ENCODE measurements around the gene TMEM52. TPM values are rescaled to one million over a fixed set of nuclear protein-coding genes. Genes with fewer than 3 reads are reported as not detected.

Gene TMEM52
- total RNA-seq, 1 experiment from 2014 or later: 6.4 TPM

DNA sequence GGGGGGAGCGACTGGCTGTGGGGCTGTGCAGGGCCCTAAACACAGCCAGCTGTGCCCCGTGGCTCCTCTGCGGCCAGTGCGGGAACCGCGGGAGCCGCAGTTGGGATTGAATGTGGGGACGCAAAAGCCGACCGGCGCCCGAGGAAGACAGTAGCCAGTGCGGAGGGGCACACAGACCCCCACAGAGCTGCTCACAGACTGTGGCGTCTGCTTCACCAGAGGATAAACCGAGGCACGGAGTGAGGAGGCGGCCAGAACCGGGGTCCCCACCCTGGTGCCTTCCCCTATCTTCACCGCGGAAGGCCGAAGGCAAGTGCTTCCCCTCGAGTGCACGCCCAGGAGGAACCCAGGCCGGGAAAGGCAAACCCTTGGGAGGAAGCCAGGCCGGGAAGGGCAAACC, 8.7 kb upstream of the TMEM52 start:
- Histone ChIP-seq H3K9me3 (no peaks in the 10 kb centered on the region), H3K4me1 (peaks cover 9% of the 10 kb centered on the region; the same call in 1 of the 2 replicates), H3K36me3 (ENCODE audit: control insufficient read depth, insufficient read depth, low read length) (no peaks in the 10 kb centered on the region), H3K4me3 (ENCODE audit: low read depth, low read length) (no peak overlapping the region), H3K27me3 (replicated peaks; ENCODE audit: control insufficient read depth, insufficient read depth, low read length) (no peaks in the 10 kb centered on the region)
- ChIA-PET POLR2A (no interaction called here), CTCF (no interaction called here)
- Mint-ChIP-seq H3K27me3 (ENCODE audit: insufficient read depth, unreplicated experiment) (no peaks in the 10 kb centered on the region), H3K27ac (ENCODE audit: unreplicated experiment) (no peak overlapping the region), H3K36me3 (ENCODE audit: insufficient read depth, unreplicated experiment) (no peaks in the 10 kb centered on the region), H3K4me3 (ENCODE audit: unreplicated experiment) (no peak overlapping the region), H3K9me3 (ENCODE audit: unreplicated experiment) (no peaks in the 10 kb centered on the region), H3K4me1 (ENCODE audit: low read depth, unreplicated experiment) (no peaks in the 10 kb centered on the region)
- no peak for DNase-seq
- intact Hi-C loops (cut with micrococcal nuclease; ENCODE audit: unreplicated experiment): no loop called here
- TF ChIP-seq, protein P1, sequence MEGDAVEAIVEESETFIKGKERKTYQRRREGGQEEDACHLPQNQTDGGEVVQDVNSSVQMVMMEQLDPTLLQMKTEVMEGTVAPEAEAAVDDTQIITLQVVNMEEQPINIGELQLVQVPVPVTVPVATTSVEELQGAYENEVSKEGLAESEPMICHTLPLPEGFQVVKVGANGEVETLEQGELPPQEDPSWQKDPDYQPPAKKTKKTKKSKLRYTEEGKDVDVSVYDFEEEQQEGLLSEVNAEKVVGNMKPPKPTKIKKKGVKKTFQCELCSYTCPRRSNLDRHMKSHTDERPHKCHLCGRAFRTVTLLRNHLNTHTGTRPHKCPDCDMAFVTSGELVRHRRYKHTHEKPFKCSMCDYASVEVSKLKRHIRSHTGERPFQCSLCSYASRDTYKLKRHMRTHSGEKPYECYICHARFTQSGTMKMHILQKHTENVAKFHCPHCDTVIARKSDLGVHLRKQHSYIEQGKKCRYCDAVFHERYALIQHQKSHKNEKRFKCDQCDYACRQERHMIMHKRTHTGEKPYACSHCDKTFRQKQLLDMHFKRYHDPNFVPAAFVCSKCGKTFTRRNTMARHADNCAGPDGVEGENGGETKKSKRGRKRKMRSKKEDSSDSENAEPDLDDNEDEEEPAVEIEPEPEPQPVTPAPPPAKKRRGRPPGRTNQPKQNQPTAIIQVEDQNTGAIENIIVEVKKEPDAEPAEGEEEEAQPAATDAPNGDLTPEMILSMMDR (IDR thresholded peaks at IDR 0.05; ENCODE audit: insufficient read depth in 1 of 2, low read depth in 1 of 2, low read length in 1 of 2, severe bottlenecking in 1 of 2, unreplicated experiment in 1 of 2): no peak
- no TSS peak for BruUV-seq (replicated peaks)

DNA sequence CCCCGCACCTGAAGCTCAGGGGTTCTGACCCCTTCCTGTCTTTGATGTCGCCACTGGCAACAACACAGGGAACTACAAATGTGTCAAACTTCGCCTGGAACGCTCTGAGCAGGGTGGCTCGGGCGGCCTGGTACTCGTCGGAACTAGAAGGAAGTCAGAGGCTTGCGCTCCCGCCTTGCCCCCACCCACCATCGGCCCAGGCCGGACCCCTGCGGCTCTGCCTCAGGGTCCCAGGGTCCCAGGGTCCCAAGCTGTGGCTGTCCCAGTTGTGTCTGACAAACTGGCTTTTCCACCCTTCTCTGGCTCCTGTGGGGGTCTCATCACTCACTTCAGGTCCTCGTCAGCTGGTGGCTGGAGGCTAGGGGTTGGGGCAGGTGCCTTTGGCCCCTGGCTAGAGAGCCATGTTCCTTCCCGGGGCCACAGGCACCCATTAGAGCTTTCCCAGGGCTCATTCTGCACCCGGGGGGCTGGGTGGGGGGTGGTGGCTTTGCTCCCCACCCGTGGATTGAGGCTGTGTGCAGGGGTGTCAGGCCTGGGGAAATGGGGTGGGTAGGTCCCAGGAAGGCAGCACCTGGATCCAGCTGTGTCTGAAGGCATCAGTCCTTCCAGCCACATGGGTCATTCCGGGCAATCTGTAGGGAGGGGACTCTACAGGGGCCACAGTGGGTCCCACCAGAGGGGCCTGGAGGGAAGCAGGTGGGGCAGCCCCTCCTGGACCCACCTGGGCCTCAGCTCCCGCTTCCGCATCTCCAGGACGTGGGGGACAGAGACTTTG, 8.0 kb upstream of the TMEM52 start:
- H3K9me3 Mint-ChIP-seq (ENCODE audit: unreplicated experiment): no peaks in the 10 kb centered on the region
- no peak overlapping the region for H3K27ac Mint-ChIP-seq (ENCODE audit: unreplicated experiment)
- no TSS peak for BruUV-seq (replicated peaks)
- TF ChIP-seq, protein P1 (IDR thresholded peaks at IDR 0.05; ENCODE audit: insufficient read depth in 1 of 2, low read depth in 1 of 2, low read length in 1 of 2, severe bottlenecking in 1 of 2, unreplicated experiment in 1 of 2): no peak
- no peak overlapping the region for H3K4me3 ChIP-seq (ENCODE audit: low read depth, low read length)
- POLR2A ChIA-PET: no interaction called here
- no peaks in the 10 kb centered on the region for H3K36me3 ChIP-seq (ENCODE audit: control insufficient read depth, insufficient read depth, low read length)
- H3K27me3 ChIP-seq (replicated peaks; ENCODE audit: control insufficient read depth, insufficient read depth, low read length): no peaks in the 10 kb centered on the region
- H3K4me1 Mint-ChIP-seq (ENCODE audit: low read depth, unreplicated experiment): no peaks in the 10 kb centered on the region
- no peak for DNase-seq
- H3K9me3 ChIP-seq: no peaks in the 10 kb centered on the region
- H3K4me3 Mint-ChIP-seq (ENCODE audit: unreplicated experiment): no peak overlapping the region
- H3K36me3 Mint-ChIP-seq (ENCODE audit: insufficient read depth, unreplicated experiment): no peaks in the 10 kb centered on the region
- H3K4me1 ChIP-seq: peaks cover 10% of the 10 kb centered on the region; the same call in 1 of the 2 replicates
- no peaks in the 10 kb centered on the region for H3K27me3 Mint-ChIP-seq (ENCODE audit: insufficient read depth, unreplicated experiment)
- CTCF ChIA-PET: no interaction called here
- intact Hi-C loops (cut with micrococcal nuclease; ENCODE audit: unreplicated experiment): no loop called here

DNA sequence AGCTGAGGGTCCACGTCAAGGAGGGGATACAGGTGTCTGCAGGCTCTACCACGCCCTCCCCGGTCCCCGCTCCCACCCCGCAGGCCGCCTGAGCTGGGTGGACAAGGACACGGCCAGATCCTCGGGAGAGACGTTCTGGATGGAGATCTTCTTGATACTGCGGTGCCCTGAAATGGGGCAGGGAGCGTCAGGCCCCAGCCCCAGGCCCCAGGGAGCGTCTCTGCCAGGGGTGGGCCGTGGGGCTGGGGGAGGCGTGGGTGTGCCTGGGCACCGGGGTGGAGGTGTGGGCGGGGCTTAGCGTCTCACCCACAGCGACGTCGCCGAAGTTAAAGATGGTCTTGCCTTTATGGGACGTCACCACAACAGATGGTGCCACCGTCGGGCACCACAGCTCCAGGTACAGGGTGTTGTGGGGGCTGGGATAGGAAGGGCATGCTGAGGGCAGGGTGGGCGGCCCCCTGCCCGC, 7.3 kb upstream of the TMEM52 start:
- H3K9me3 Mint-ChIP-seq (ENCODE audit: unreplicated experiment): no peaks in the 10 kb centered on the region
- Histone ChIP-seq H3K27me3 (replicated peaks; ENCODE audit: control insufficient read depth, insufficient read depth, low read length) (no peaks in the 10 kb centered on the region), H3K4me3 (ENCODE audit: low read depth, low read length) (no peak overlapping the region), H3K36me3 (ENCODE audit: control insufficient read depth, insufficient read depth, low read length) (no peaks in the 10 kb centered on the region), H3K9me3 (no peaks in the 10 kb centered on the region), H3K4me1 (peaks cover 10% of the 10 kb centered on the region; the same call in 1 of the 2 replicates)
- CTCF ChIA-PET: no interaction called here
- DNase-seq: no peak
- H3K36me3 Mint-ChIP-seq (ENCODE audit: insufficient read depth, unreplicated experiment): no peaks in the 10 kb centered on the region
- no peak overlapping the region for H3K27ac Mint-ChIP-seq (ENCODE audit: unreplicated experiment)
- POLR2A ChIA-PET: no interaction called here
- H3K4me3 Mint-ChIP-seq (ENCODE audit: unreplicated experiment): no peak overlapping the region
- TF ChIP-seq, protein P1 (IDR thresholded peaks at IDR 0.05; ENCODE audit: insufficient read depth in 1 of 2, low read depth in 1 of 2, low read length in 1 of 2, severe bottlenecking in 1 of 2, unreplicated experiment in 1 of 2): no peak
- intact Hi-C loops (cut with micrococcal nuclease; ENCODE audit: unreplicated experiment): no loop called here
- no peaks in the 10 kb centered on the region for H3K27me3 Mint-ChIP-seq (ENCODE audit: insufficient read depth, unreplicated experiment)
- no TSS peak for BruUV-seq (replicated peaks)
- H3K4me1 Mint-ChIP-seq (ENCODE audit: low read depth, unreplicated experiment): no peaks in the 10 kb centered on the region

All from Caco-2 (cell line).